CD4-positive, alpha-beta T cell treated with Interleukin-12 subunit alpha and Interleukin-12 subunit beta, for 1 hour (primary cell): ENCODE results near the gene BNIP3.
"Not testable (repeated sequence)": the region's sequence is repeated elsewhere in the genome, so short reads cannot be mapped to it uniquely, and the experiment has no call there.

Experiments
- DNase-seq: peaks from one replicate; pipeline ENCODE4 v3.0.0-alpha.2; 2020

The BNIP3 gene

GRCh38 chr10:131977323-131978096 lies 4.2 kb downstream of the BNIP3 start:
- no peak for DNase-seq

GRCh38 chr10:131975796-131976195 lies 5.9 kb downstream of the BNIP3 start:
- no peak for DNase-seq

- no peak for DNase-seq
Observed at GRCh38 chr10:131975003-131975402, 6.7 kb downstream of the BNIP3 start.

GRCh38 chr10:131974034-131974817 lies 7.5 kb downstream of the BNIP3 start:
- no peak for DNase-seq

- DNase-seq = peak; percentile 11
Observed at GRCh38 chr10:131973160-131973951, 8.4 kb downstream of the BNIP3 start.

- DNase-seq = peak; percentile 54
Observed at GRCh38 chr10:131972474-131973071, 9.2 kb downstream of the BNIP3 start.

- DNase-seq = no peak
Observed at GRCh38 chr10:131971591-131971990, 10.1 kb downstream of the BNIP3 start.

GRCh38 chr10:131970946-131971345 lies 10.8 kb downstream of the BNIP3 start:
- DNase-seq = no peak

GRCh38 chr10:131968949-131969348 lies 12.8 kb downstream of the BNIP3 start:
- no peak for DNase-seq

GRCh38 chr10:131964298-131964697 lies 17.4 kb downstream of the BNIP3 start:
- no peak for DNase-seq

GRCh38 chr10:131963811-131964210 lies 17.9 kb downstream of the BNIP3 start:
- DNase-seq = no peak

GRCh38 chr10:131963350-131963749 lies 18.4 kb downstream of the BNIP3 start:
- no peak for DNase-seq

GRCh38 chr10:131961777-131962662 lies 19.7 kb downstream of the BNIP3 start:
- DNase-seq = no peak

GRCh38 chr10:131961047-131961776 lies 20.5 kb downstream of the BNIP3 start:
- no peak for DNase-seq

GRCh38 chr10:131960631-131961046 lies 21.1 kb downstream of the BNIP3 start:
- no peak for DNase-seq

GRCh38 chr10:131959841-131960240 lies 21.9 kb downstream of the BNIP3 start:
- DNase-seq = no peak

- DNase-seq = no peak
Observed at GRCh38 chr10:131955591-131956340, 26.0 kb downstream of the BNIP3 start.

- DNase-seq = no peak
Observed at GRCh38 chr10:131954356-131954965, 27.3 kb downstream of the BNIP3 start.

GRCh38 chr10:131949908-131950307 lies 31.8 kb downstream of the BNIP3 start:
- DNase-seq = not testable (repeated sequence)
